ENCODE data around the gene TAS2R30.
"Not testable (repeated sequence)": the region's sequence is repeated elsewhere in the genome, so short reads cannot be mapped to it uniquely, and the experiment has no call there.

TAS2R30 gene

GRCh38 chr12:11111213-11111612, 23.2 kb downstream of the TAS2R30 start:
- DNase-seq, result not testable (repeated sequence)

GRCh38 chr12:11108862-11109261, 25.6 kb downstream of the TAS2R30 start:
- DNase-seq, result no peak

- DNase-seq, result no peak
Measured at GRCh38 chr12:11107719-11108118, 26.7 kb downstream of the TAS2R30 start.

GRCh38 chr12:11106288-11106687, 28.2 kb downstream of the TAS2R30 start:
- DNase-seq, result no peak

GRCh38 chr12:11105546-11105945, 28.9 kb downstream of the TAS2R30 start:
- no peak for DNase-seq

GRCh38 chr12:11094910-11095309, 39.5 kb downstream of the TAS2R30 start:
- DNase-seq, result not testable (repeated sequence)

- DNase-seq, result no peak
Measured at GRCh38 chr12:11092128-11092527, 42.3 kb downstream of the TAS2R30 start, which contains the start of gene TAS2R43. Gene TAS2R43, minus strand, starts transcription at chr12:11092313. Its CDS starts 84 bp downstream, at chr12:11092229.

- DNase-seq, result no peak
Measured at GRCh38 chr12:11089246-11089645, 45.2 kb downstream of the TAS2R30 start.

- DNase-seq, result no peak
Measured at GRCh38 chr12:11085419-11085818, 49.0 kb downstream of the TAS2R30 start.
